Erythroblast (primary cell): Measurements from ENCODE around the gene TNFAIP8L1.
"Not testable (repeated sequence)": the region's sequence is repeated elsewhere in the genome, so short reads cannot be mapped to it uniquely, and the experiment has no call there.

ENCODE experiments used
- GATA1 ChIP-seq: IDR thresholded peaks from 2 replicates; pipeline ENCODE4 v1.6.1; 2011; ENCODE audit warnings: low read depth, mild to moderate bottlenecking, control low read depth, low read length, moderate library complexity
- POLR2A ChIP-seq: IDR thresholded peaks from 2 replicates; pipeline ENCODE4 v1.6.1; 2011; ENCODE audit warnings: mild to moderate bottlenecking, low read length

DNA sequence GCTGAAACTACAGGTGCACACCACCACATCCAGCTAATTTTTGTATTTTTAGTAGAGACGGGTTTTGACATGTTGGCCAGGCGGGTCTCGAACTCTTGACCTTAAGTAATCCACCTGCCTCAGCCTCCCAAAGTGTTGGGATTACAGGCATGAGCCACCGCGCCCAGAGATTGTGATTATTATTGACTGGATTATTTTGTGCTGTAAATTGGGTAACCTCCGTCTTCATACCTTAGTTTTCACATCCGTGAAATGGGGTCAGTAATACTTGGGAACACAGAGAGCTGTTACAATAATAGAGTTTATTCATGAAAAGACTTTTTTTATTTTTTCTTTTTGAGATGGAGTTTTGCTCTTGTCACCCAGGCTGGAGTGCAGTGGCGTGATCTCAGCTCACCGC is 44.2 kb upstream of the TNFAIP8L1 start:
- TF ChIP-seq POLR2A, GATA1: not testable (repeated sequence)
